ENCODE measurements around the gene RALB. TPM values are rescaled to one million over a fixed set of nuclear protein-coding genes. Genes with fewer than 3 reads are reported as not detected.

RALB gene
- total RNA-seq, 1 experiment from 2014 or later: 24.6 TPM

GRCh38 chr2:120269076-120269744 lies 16.6 kb downstream of the RALB start:
- Mint-ChIP-seq H3K27me3 (ENCODE audit: low read depth) (no peaks in the 10 kb centered on the region), H3K4me1 (peaks cover 5 to 14% of the 10 kb centered on the region in 2 experiments), H3K4me3 (no peak overlapping the region), H3K36me3 (ENCODE audit: insufficient read depth in 1 of 3, low read depth in 3 of 3) (peaks cover 3 to 12% (median 3%) of the 10 kb centered on the region in 3 experiments; a peak in 6 of 7 replicates), H3K27ac (no peak overlapping the region), H3K9me3 (peaks cover 2 to 3% of the 10 kb centered on the region in 2 experiments; a peak in 3 of 5 replicates)
- Histone ChIP-seq H2BK12ac (ENCODE audit: insufficient read length, low read depth, low read length) (no peak overlapping the region), H4K5ac (ENCODE audit: insufficient read length, low read depth, low read length) (no peak overlapping the region), H3K27me3 (ENCODE audit: insufficient read depth, low read length) (no peaks in the 10 kb centered on the region), H3K79me2 (ENCODE audit: insufficient read depth, low read length) (no peaks in the 10 kb centered on the region), H3K27ac (ENCODE audit: insufficient read length, low read depth, low read length) (no peak overlapping the region), H3T11ph (ENCODE audit: low read length) (no peak overlapping the region), H4K91ac (ENCODE audit: insufficient read length, low read depth, low read length) (no peak overlapping the region), H3K14ac (ENCODE audit: insufficient read depth, low read length) (no peak overlapping the region), H3K56ac (ENCODE audit: insufficient read length, low read depth, low read length) (no peak overlapping the region), H4K8ac (replicated peaks; ENCODE audit: insufficient read length, low read depth, low read length) (no peak overlapping the region), H2AK5ac (ENCODE audit: insufficient read length, low read length) (no peak overlapping the region), H3K4me2 (ENCODE audit: insufficient read depth, insufficient read length, low read length) (no peak overlapping the region), H3K79me1 (ENCODE audit: insufficient read depth, low read depth, low read length, poor library complexity, severe bottlenecking) (no peaks in the 10 kb centered on the region), H2BK120ac (ENCODE audit: low read depth, low read length, poor library complexity, severe bottlenecking) (no peak overlapping the region), H3K4me1 (ENCODE audit: insufficient read depth, low read length) (no peaks in the 10 kb centered on the region), H2BK5ac (ENCODE audit: insufficient read length, low read length) (no peak overlapping the region), H3K9ac (ENCODE audit: extremely low read depth, insufficient read length, low read length) (no peak overlapping the region), H2BK20ac (ENCODE audit: low read depth, low read length, poor library complexity, severe bottlenecking) (no peak overlapping the region), H3K9me3 (ENCODE audit: control insufficient read depth, low read depth, low read length) (no peaks in the 10 kb centered on the region), H3K4ac (ENCODE audit: low read depth, low read length) (no peak overlapping the region), H3K18ac (ENCODE audit: insufficient read length, low read depth, low read length) (no peak overlapping the region), H2BK15ac (ENCODE audit: low read depth, low read length) (no peak overlapping the region), H3K23ac (ENCODE audit: insufficient read length, low read depth, low read length) (no peak overlapping the region), H4K20me1 (ENCODE audit: control insufficient read depth, insufficient read depth, insufficient read length) (no peaks in the 10 kb centered on the region), H2AFZ (ENCODE audit: low read length) (no peak overlapping the region), H3K23me2 (ENCODE audit: insufficient read length, low read depth, low read length, poor library complexity, severe bottlenecking) (no peaks in the 10 kb centered on the region)
- DNase-seq: no peak
- no CpG with 5 or more reads among the region's 11 CpGs for WGBS (ENCODE audit: extremely low coverage, insufficient read length, low lambda C conversion rate)
- TF ChIP-seq CTCF (conservative IDR thresholded peaks at IDR 0.05): no peak

All from H9 (cell line).